Measurements from ENCODE around the gene FOXB1.

FOXB1 gene

GRCh38 chr15:59994888-59995557, 9.1 kb upstream of the FOXB1 start:
- TF ChIP-seq GATA2 (IDR thresholded peaks at IDR 0.05; ENCODE audit: low read depth, low read length) (no peak), GATA3 (IDR thresholded peaks at IDR 0.05; ENCODE audit: low read depth, low read length) (no peak)

- no peak for TF ChIP-seq GATA2 (IDR thresholded peaks at IDR 0.05; ENCODE audit: low read depth, low read length)
- no peak for TF ChIP-seq GATA3 (IDR thresholded peaks at IDR 0.05; ENCODE audit: low read depth, low read length)
Measured at GRCh38 chr15:59995568-59996297, 8.4 kb upstream of the FOXB1 start.

GRCh38 chr15:59996298-59997041, 7.6 kb upstream of the FOXB1 start:
- TF ChIP-seq GATA2 (IDR thresholded peaks at IDR 0.05; ENCODE audit: low read depth, low read length) = no peak
- no peak for TF ChIP-seq GATA3 (IDR thresholded peaks at IDR 0.05; ENCODE audit: low read depth, low read length)

- TF ChIP-seq GATA2 (IDR thresholded peaks at IDR 0.05; ENCODE audit: low read depth, low read length) = no peak
Measured at GRCh38 chr15:59997070-59997701, 6.9 kb upstream of the FOXB1 start.

GRCh38 chr15:59998305-59998949, 5.7 kb upstream of the FOXB1 start:
- TF ChIP-seq GATA3 (IDR thresholded peaks at IDR 0.05; ENCODE audit: low read depth, low read length) (no peak), GATA2 (IDR thresholded peaks at IDR 0.05; ENCODE audit: low read depth, low read length) (no peak)

- no peak for TF ChIP-seq GATA3 (IDR thresholded peaks at IDR 0.05; ENCODE audit: low read depth, low read length)
- no peak for TF ChIP-seq GATA2 (IDR thresholded peaks at IDR 0.05; ENCODE audit: low read depth, low read length)
Measured at GRCh38 chr15:59998950-59999611, 5.0 kb upstream of the FOXB1 start.

GRCh38 chr15:59999612-60000112, 4.4 kb upstream of the FOXB1 start:
- no peak for TF ChIP-seq GATA2 (IDR thresholded peaks at IDR 0.05; ENCODE audit: low read depth, low read length)
- TF ChIP-seq GATA3 (IDR thresholded peaks at IDR 0.05; ENCODE audit: low read depth, low read length) = no peak

- TF ChIP-seq GATA3 (IDR thresholded peaks at IDR 0.05; ENCODE audit: low read depth, low read length) = no peak
- no peak for TF ChIP-seq GATA2 (IDR thresholded peaks at IDR 0.05; ENCODE audit: low read depth, low read length)
Measured at GRCh38 chr15:60000113-60000823, 3.8 kb upstream of the FOXB1 start.

GRCh38 chr15:60000824-60001609, 3.1 kb upstream of the FOXB1 start:
- TF ChIP-seq GATA3 (IDR thresholded peaks at IDR 0.05; ENCODE audit: low read depth, low read length) (no peak), GATA2 (IDR thresholded peaks at IDR 0.05; ENCODE audit: low read depth, low read length) (no peak)

- no peak for TF ChIP-seq GATA2 (IDR thresholded peaks at IDR 0.05; ENCODE audit: low read depth, low read length)
- no peak for TF ChIP-seq GATA3 (IDR thresholded peaks at IDR 0.05; ENCODE audit: low read depth, low read length)
Measured at GRCh38 chr15:60001610-60002527, 2.2 kb upstream of the FOXB1 start.

Data from SH-SY5Y (cell line).